T-helper 2 cell treated with Interferon-gamma antibody and Interleukin-4, amounts not matched to agents 5 μg/mL and 100 μg/mL, for 36 hours (primary cell): ENCODE measurements around the gene ATP5MC2.

ENCODE experiments used
- DNase-seq: peaks from one replicate; pipeline ENCODE4 v3.0.0; 2021; ENCODE audit warnings: low spot score
- H3K27ac Mint-ChIP-seq: one replicate; pipeline ENCODE4 v1.8.0; 2021; ENCODE audit warnings: mild to moderate bottlenecking, mixed read lengths
- H3K27me3 Mint-ChIP-seq: one replicate; pipeline ENCODE4 v1.8.0; 2021; ENCODE audit warnings: low read depth, mixed read lengths
- H3K36me3 Mint-ChIP-seq: one replicate; pipeline ENCODE4 v1.8.0; 2021; ENCODE audit warnings: low read depth, mixed read lengths
- H3K4me1 Mint-ChIP-seq: one replicate; pipeline ENCODE4 v1.8.0; 2021; ENCODE audit warnings: low read depth, mixed read lengths
- H3K4me3 Mint-ChIP-seq: one replicate; pipeline ENCODE4 v1.8.0; 2022; ENCODE audit warnings: mild to moderate bottlenecking, moderate library complexity, mixed read lengths
- H3K9me3 Mint-ChIP-seq: one replicate; pipeline ENCODE4 v1.8.0; 2021; ENCODE audit warnings: mixed read lengths

The ATP5MC2 gene

DNA sequence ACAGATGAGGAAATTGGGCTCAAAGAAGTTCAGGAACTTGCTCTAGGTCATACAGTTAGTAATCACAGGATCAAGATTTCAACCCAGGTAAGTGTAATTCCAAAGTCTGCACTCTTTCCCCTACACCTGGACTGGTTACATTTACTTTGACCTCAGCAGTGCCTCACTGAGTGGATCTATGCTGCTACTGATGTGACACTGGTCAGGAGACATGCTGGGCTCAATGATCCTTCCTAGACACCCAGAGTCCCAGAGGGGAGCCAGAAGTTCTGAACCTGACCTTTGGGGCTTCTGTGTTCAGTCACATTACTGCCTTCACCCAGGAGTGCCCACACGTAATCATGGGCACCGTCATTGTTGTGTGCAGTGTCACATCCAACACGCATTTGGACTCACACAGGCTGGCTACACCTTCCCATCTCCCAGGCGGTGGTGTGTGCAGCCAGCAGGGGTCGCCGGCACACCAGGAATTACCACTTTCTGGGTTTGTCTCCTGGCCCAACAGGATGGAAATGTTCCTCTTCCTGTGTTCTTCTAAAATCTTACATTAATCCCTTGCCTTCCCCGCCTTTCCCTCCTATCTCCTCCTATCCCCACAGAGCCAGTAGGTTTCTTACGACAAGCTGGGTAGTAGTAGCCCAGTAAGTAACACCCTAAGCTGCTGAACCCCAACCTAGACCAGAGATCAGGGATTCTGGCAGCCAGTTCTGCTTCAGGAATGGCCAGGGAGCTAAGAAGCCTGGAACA lies 25.8 kb upstream of the ATP5MC2 start:
- H3K4me1 Mint-ChIP-seq, result peaks cover 4% of the 10 kb centered on the region
- H3K27me3 Mint-ChIP-seq, result peaks cover 80% of the 10 kb centered on the region
- no peak overlapping the region for H3K27ac Mint-ChIP-seq
- no peaks in the 10 kb centered on the region for H3K9me3 Mint-ChIP-seq
- peak; percentile 59 for DNase-seq
- no peaks in the 10 kb centered on the region for H3K36me3 Mint-ChIP-seq
- H3K4me3 Mint-ChIP-seq, result no peak overlapping the region

DNA sequence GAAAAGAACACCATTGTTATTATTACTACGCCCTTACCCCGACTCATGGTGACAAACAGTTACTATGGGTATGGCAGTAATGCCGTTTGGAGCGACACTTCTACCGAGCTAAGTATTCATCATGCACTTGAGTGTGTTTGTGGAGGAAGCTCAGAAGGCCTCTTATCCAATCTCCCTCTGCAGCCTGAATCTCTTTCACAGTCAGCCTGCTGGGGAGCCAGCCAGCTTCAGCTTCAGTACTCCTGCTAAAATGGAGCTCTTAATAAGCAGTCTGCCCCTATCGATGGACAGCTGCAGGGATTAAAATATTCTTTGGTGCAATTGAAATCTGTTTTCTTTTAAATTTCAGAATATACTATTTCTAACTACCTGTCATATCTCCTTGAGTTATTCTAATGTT lies 24.7 kb upstream of the ATP5MC2 start:
- Mint-ChIP-seq H3K27ac (no peak overlapping the region), H3K9me3 (no peaks in the 10 kb centered on the region), H3K4me3 (no peak overlapping the region), H3K4me1 (peaks cover 14% of the 10 kb centered on the region), H3K27me3 (peaks cover 84% of the 10 kb centered on the region), H3K36me3 (no peaks in the 10 kb centered on the region)
- DNase-seq, result no peak

DNA sequence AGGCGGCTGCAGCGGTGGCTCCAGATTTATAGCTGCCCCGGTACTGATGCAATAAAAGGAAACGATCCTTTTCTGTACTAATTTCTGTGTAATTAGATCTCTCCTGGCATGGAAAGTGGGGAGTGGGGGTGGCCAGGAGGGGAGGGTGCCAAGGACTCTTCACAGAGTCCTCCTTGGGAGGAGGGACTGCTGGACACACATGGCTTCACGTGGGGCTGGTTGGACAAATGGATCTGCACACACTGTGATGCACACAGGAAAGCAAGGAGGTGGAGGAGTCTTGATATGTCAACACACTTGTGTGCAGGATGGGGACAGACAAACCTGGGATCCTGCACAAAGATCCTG lies 23.8 kb upstream of the ATP5MC2 start:
- H3K4me1 Mint-ChIP-seq, result peaks cover 19% of the 10 kb centered on the region
- DNase-seq, result no peak
- no peaks in the 10 kb centered on the region for H3K36me3 Mint-ChIP-seq
- no peak overlapping the region for H3K4me3 Mint-ChIP-seq
- H3K9me3 Mint-ChIP-seq, result no peaks in the 10 kb centered on the region
- H3K27me3 Mint-ChIP-seq, result peaks cover 90% of the 10 kb centered on the region
- no peak overlapping the region for H3K27ac Mint-ChIP-seq

DNA sequence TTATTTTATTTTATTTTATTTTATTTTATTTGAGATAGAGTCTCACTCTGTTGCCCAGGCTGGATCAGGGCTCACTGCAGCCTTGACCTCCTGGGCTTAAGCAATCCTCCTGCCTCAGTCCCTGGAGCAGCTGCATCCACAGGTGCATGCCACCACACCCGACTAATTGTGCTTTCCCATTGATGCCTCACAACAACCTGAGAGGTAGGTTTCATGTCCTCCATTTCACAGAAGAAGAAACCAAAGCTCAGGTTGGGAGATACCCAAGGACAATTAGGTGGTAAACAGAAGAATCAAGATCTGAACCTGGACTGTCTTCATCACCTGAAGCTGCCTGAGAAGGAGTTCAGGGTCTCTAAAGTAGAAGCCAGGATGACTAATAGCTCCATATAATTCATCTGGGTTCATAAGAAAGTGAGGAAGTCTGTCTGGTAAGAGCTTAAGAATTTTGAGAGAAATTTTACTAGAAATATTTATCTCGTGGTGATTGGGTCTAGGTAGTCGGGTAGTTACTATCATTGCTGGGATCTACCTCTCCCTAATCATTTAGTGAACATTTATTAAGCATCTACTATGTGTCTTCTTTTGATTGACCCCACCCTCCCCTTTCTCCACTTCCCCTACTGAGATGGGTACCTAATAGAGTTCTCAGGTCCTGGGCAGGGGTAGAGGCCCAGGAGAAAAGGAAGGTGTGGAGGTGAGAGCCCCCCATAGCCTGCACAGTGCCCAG lies 23.2 kb upstream of the ATP5MC2 start:
- no peak overlapping the region for H3K4me3 Mint-ChIP-seq
- H3K27me3 Mint-ChIP-seq, result peaks cover 91% of the 10 kb centered on the region
- no peak for DNase-seq
- no peaks in the 10 kb centered on the region for H3K9me3 Mint-ChIP-seq
- no peaks in the 10 kb centered on the region for H3K36me3 Mint-ChIP-seq
- no peak overlapping the region for H3K27ac Mint-ChIP-seq
- peaks cover 19% of the 10 kb centered on the region for H3K4me1 Mint-ChIP-seq

DNA sequence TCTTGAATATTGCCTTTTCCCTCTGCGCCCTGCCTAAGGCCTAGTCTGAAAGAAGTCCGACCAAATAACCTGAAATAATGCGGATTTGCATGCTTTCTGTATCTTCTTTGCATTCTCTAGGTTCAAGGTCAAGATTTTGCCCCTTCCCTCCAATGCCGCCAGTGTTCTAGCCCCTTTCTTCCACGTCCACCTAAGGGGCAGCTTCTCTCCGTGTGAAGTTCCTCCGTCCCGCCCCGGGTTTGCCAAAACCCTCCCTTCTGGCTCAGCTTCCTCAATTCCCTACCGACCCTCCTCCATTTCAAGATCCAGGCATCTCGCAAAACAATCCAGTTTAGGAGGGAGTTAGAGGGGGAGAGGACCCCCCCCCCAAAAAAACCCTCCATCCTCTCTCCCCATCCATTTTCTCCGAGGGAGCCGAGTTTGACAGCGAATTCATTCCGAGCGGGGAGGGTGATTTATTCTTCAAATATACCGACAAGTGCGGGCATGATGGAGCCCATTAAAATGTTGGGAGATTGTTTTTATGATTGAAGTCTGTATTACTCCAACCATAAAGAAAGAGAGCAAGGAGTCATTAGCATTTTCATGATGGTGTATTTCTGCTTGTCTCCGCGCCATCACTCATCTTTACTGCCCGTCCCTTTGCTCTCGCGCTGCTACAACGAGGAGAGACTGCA lies 20.9 kb upstream of the ATP5MC2 start:
- no peaks in the 10 kb centered on the region for H3K9me3 Mint-ChIP-seq
- no peak overlapping the region for H3K27ac Mint-ChIP-seq
- DNase-seq, result no peak
- H3K36me3 Mint-ChIP-seq, result no peaks in the 10 kb centered on the region
- H3K4me1 Mint-ChIP-seq, result peaks cover 19% of the 10 kb centered on the region
- peaks cover 85% of the 10 kb centered on the region for H3K27me3 Mint-ChIP-seq
- H3K4me3 Mint-ChIP-seq, result peak overlapping the region; percentile 8

DNA sequence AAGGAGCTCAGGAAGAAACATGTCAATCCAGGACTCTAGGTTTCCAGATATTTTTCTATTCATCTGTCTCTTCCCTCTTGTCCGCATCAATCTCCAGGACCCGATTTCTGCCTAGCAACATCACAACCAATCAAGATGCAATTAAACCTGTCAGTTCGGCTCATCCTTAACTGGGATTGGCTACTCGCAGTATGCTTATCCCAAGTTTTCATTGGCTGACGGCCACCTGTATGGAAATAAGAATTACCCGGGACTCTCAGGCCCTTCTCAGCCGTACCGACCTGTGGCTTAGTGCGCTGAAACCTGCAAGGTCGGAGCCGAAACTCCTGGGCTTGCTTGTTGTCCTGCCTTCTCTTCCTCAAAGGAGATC lies 20.4 kb upstream of the ATP5MC2 start:
- H3K27me3 Mint-ChIP-seq, result peaks cover 83% of the 10 kb centered on the region
- H3K36me3 Mint-ChIP-seq, result no peaks in the 10 kb centered on the region

DNA sequence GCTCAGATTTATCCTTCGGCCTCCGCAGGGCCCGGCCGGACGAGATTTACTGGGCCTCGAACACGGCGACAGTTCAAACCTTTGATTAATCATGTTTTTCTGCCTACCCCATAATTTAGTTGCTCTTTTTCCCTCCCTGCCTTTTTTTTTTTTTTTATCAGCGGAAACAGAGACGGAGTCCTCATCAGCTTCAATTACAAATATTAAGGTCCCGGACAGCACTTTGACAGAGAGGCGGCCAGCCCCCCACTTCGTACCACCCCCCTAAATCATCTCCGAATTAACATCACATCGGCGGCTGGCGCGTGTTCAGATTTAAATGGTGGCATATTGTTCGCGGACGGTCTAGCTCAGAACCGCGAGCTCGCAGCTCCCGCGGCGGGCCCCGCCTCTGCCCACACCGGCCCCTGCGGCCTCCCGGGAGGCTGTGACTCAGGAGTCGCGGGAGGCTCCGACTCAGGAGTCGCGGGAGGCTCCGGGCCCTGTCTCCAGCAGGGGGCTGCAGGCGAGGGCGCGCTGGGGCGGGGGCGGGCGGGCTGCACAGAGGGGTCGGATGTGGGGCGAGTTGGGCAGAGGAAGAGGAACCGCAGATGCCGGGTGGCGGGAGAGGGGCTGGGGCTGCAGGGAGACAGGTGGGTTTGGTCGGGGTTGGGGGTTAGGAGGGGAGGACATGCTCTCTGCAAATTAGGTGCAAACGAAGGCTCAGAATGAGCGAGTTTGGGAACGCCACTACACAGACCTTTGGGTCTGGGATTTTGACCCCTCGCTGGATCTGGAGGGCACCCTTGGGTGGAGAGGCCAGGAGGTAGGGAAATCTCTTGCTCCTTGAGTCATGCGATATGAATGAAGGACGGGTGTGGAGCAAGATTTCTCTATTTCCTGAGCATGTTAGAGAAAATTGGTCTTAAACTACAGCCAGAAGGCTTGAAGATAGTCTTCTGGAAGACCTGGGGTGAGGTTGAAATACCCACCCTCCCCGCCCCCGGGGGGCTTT lies 19.6 kb upstream of the ATP5MC2 start:
- DNase-seq, result peak; percentile 26
- no peak overlapping the region for H3K27ac Mint-ChIP-seq
- H3K4me1 Mint-ChIP-seq, result peaks cover 19% of the 10 kb centered on the region
- H3K9me3 Mint-ChIP-seq, result no peaks in the 10 kb centered on the region
- H3K27me3 Mint-ChIP-seq, result peaks cover 76% of the 10 kb centered on the region
- H3K36me3 Mint-ChIP-seq, result no peaks in the 10 kb centered on the region
- H3K4me3 Mint-ChIP-seq, result peak overlapping the region; percentile 70

More for the DNA sequence above, 20.4 kb upstream of the ATP5MC2 start:
- no peak for DNase-seq
- H3K9me3 Mint-ChIP-seq, result no peaks in the 10 kb centered on the region
- no peak overlapping the region for H3K27ac Mint-ChIP-seq
- peak overlapping the region; percentile 8 for H3K4me3 Mint-ChIP-seq
- peaks cover 19% of the 10 kb centered on the region for H3K4me1 Mint-ChIP-seq

DNA sequence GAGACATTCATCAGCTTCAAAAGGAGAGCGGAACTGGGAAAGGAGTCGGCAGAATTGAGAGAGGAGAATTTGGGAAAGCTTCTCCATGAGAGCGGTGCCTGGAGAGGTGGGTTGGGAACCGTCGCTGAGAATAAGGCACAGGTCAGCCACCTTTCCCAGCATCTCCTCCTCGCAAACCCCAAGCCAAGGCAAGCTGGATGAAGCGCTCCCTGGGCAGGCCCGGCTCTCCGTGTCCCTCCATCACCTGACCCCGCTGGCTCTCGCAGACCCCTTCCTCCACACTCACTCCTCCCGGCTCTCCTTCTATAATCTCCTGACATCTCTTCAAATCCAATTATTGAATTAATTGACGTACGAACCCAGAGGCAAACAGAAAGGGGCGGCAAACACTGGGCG lies 18.9 kb upstream of the ATP5MC2 start:
- Mint-ChIP-seq H3K27me3 (peaks cover 70% of the 10 kb centered on the region), H3K27ac (no peak overlapping the region), H3K9me3 (no peaks in the 10 kb centered on the region), H3K4me1 (peaks cover 19% of the 10 kb centered on the region), H3K36me3 (no peaks in the 10 kb centered on the region), H3K4me3 (peak overlapping the region; percentile 70)
- no peak for DNase-seq

DNA sequence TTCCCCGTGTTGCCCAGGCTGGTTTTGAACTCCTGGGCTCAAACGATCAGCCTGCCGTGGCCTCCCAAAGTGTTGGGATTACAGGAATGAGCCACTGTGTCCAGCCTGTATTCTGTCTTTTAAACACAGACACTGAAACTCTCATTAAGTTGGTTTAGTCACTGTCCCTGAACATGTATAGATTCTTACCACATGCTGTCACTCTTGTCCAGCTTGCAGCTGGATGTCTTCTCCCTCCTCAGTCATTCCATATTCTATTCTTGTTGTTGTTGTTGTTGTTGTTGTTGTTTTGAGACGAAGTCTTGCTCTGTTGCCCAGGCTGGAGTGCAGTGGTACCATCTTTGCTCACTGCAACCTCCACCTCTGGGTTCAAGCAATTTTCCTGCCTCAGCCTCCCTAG lies 12.3 kb upstream of the ATP5MC2 start:
- DNase-seq, result no peak
- Mint-ChIP-seq H3K36me3 (no peaks in the 10 kb centered on the region), H3K27ac (no peak overlapping the region), H3K27me3 (peaks cover 41% of the 10 kb centered on the region), H3K4me3 (no peak overlapping the region), H3K9me3 (no peaks in the 10 kb centered on the region), H3K4me1 (no peaks in the 10 kb centered on the region)

DNA sequence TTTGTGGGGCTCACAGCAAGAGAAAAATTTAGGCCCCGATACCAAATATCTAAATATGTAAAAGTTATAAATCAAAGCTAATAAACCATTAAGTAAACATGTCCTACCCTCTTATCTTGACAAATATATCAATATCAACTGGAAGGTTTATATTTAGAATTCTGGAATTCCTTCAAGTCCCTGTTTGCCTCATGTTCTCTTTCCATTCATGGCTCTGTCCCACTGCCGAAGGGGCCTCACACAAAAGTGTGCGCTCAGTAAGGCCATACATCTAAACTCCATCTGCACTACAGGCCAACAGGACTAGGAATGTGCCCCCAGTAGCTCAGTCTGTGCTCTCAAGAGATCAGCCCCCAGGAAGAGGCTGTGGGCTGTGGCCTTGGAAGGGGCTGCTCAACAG lies 10.6 kb upstream of the ATP5MC2 start:
- H3K36me3 Mint-ChIP-seq, result no peaks in the 10 kb centered on the region

DNA sequence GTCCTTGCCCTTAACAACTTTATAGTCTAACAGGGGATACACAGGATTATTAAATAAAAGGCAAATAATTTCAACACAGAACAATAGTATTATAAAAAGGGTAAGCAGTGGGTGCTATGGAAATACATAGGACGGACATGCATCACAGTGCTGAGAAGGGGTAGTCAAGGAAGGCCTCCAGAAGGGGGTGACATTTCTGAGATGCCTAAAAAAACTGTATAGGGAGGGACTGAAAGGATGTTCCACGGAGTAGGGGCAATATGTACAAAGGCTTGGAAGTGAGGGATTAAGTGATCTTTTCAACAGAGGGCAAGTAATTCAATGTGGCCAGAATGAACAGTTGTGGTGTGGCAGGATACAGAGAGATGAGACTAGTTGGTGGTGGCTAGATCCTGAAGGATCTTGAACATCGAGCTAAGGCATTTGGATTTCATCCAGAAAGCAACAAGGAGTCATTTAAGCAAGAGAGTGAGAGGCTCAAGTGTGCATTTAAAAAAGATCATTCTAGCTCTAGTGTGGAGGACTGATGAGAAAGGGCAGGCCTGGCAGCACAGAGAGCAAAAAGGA lies 8.9 kb upstream of the ATP5MC2 start:
- no peaks in the 10 kb centered on the region for H3K36me3 Mint-ChIP-seq
- H3K4me1 Mint-ChIP-seq, result no peaks in the 10 kb centered on the region
- H3K27me3 Mint-ChIP-seq, result peaks cover 36% of the 10 kb centered on the region
- no peak overlapping the region for H3K27ac Mint-ChIP-seq
- no peak for DNase-seq
- H3K4me3 Mint-ChIP-seq, result no peak overlapping the region
- H3K9me3 Mint-ChIP-seq, result no peaks in the 10 kb centered on the region

More for the DNA sequence above, 10.6 kb upstream of the ATP5MC2 start:
- Mint-ChIP-seq H3K4me3 (no peak overlapping the region), H3K27me3 (peaks cover 34% of the 10 kb centered on the region), H3K9me3 (no peaks in the 10 kb centered on the region), H3K27ac (no peak overlapping the region), H3K4me1 (no peaks in the 10 kb centered on the region)
- DNase-seq, result no peak

DNA sequence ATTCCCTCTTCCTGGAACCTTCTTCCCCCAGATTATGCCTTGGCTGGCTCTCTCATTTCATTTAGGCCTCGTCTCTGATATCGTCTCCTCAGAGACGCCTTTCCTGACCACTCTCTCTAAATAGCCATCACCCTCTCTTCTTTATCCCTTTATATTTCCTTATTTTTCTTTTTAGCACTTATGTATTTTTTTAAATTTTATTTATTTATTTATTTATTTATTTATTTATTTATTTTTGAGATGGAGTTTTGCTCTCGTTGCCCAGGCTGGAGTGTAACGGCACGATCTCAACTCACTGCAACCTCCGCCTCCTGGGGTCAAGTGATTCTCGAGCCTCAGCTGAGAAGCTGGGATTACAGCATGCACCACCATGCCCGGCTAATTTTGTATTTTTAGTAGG lies 8.1 kb upstream of the ATP5MC2 start:
- no peak overlapping the region for H3K4me3 Mint-ChIP-seq
- H3K9me3 Mint-ChIP-seq, result no peaks in the 10 kb centered on the region
- H3K27me3 Mint-ChIP-seq, result peaks cover 38% of the 10 kb centered on the region
- H3K36me3 Mint-ChIP-seq, result no peaks in the 10 kb centered on the region
- H3K4me1 Mint-ChIP-seq, result no peaks in the 10 kb centered on the region
- H3K27ac Mint-ChIP-seq, result no peak overlapping the region
- no peak for DNase-seq

DNA sequence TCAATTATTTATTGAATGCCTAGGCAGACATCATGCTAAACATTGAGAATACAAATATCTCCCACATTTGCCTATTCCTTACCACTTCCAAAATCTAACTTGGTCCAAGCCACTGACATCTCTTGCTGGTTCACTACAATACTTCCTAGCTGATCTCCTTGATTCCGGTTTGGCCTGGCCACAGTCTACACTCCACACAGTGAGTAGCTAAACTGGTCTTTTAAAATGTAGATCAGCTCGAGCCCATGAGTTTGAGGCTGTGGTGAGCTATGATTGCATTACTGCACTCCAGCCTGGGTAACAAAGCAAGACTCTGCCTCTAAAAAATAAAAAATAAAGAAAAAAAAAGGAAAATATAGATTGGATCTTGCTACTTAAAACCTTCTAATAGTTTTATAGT lies 7.6 kb upstream of the ATP5MC2 start:
- H3K9me3 Mint-ChIP-seq, result no peaks in the 10 kb centered on the region
- no peaks in the 10 kb centered on the region for H3K36me3 Mint-ChIP-seq
- no peak for DNase-seq
- H3K27ac Mint-ChIP-seq, result no peak overlapping the region
- no peak overlapping the region for H3K4me3 Mint-ChIP-seq
- no peaks in the 10 kb centered on the region for H3K4me1 Mint-ChIP-seq
- peaks cover 39% of the 10 kb centered on the region for H3K27me3 Mint-ChIP-seq
